Fibroblast of skin of left biceps (primary cell): ENCODE data around the gene DNAJC15.

Experiments
- DNase-seq, 2 experiments: peaks; one replicate each; pipeline ENCODE4 v3.0.0-alpha.2; 2013; ENCODE audit warnings: low read depth in 2 of 2

DNAJC15 gene

GRCh38 chr13:43154156-43154651 lies 130.8 kb downstream of the DNAJC15 start:
- no peak for DNase-seq

- DNase-seq = no peak
These were observed 131.5 kb downstream of the DNAJC15 start for GRCh38 chr13:43154839-43155238.

- DNase-seq = no peak
These were observed 133.5 kb downstream of the DNAJC15 start for GRCh38 chr13:43156916-43157315.

GRCh38 chr13:43157796-43158195 lies 134.4 kb downstream of the DNAJC15 start:
- no peak for DNase-seq

- no peak for DNase-seq
These were observed 135.1 kb downstream of the DNAJC15 start for GRCh38 chr13:43158516-43158915.

- peak; percentile 42 to 51 for DNase-seq
These were observed 135.7 kb downstream of the DNAJC15 start for GRCh38 chr13:43159026-43159461.
